Nephron (organoid): ENCODE measurements around the gene KIRREL3.

Experiments
- H3K27ac Mint-ChIP-seq, 3 experiments: 2 replicates each; pipeline ENCODE4 v1.8.0; 2020; ENCODE audit warnings: mixed read lengths in 3 of 3, mild to moderate bottlenecking in 2 of 3, moderate library complexity in 1 of 3
- H3K27me3 Mint-ChIP-seq: 2 replicates; pipeline ENCODE4 v1.8.0; 2021; ENCODE audit warnings: low read depth, mild to moderate bottlenecking, moderate library complexity, mixed read lengths
- H3K36me3 Mint-ChIP-seq: 2 replicates; pipeline ENCODE4 v1.8.0; 2020; ENCODE audit warnings: low read depth, mixed read lengths
- H3K4me1 Mint-ChIP-seq: 2 replicates; pipeline ENCODE4 v1.8.0; 2020; ENCODE audit warnings: mixed read lengths
- H3K4me3 Mint-ChIP-seq, 3 experiments: 2 replicates each; pipeline ENCODE4 v1.8.0; 2020; ENCODE audit warnings: mild to moderate bottlenecking in 3 of 3, mixed read lengths in 3 of 3, moderate library complexity in 2 of 3
- H3K9me3 Mint-ChIP-seq: 2 replicates; pipeline ENCODE4 v1.8.0; 2020; ENCODE audit warnings: mixed read lengths
- CTCF ChIP-seq, 3 experiments: fragments of 200-600 bp; sonication (generic); IDR thresholded peaks; one replicate each; pipeline ENCODE4 v1.5.0; 2021; ENCODE audit warnings: antibody characterized with exemption in 3 of 3; ENCODE audit not compliant: unreplicated experiment in 3 of 3

KIRREL3 gene

GRCh38 chr11:126676536-126676935 is 324.0 kb downstream of the KIRREL3 start:
- peaks cover 4% of the 10 kb centered on the region for H3K4me1 Mint-ChIP-seq
- no peak for TF ChIP-seq CTCF (IDR thresholded peaks at IDR 0.05; ENCODE audit: unreplicated experiment in 3 of 3)
- no peaks in the 10 kb centered on the region for H3K36me3 Mint-ChIP-seq
- H3K27me3 Mint-ChIP-seq, result peaks cover 9% of the 10 kb centered on the region
- no peak overlapping the region for H3K4me3 Mint-ChIP-seq
- peaks cover 2% of the 10 kb centered on the region for H3K9me3 Mint-ChIP-seq
- H3K27ac Mint-ChIP-seq, result no peak overlapping the region

- H3K36me3 Mint-ChIP-seq, result no peaks in the 10 kb centered on the region
- no peak overlapping the region for H3K27ac Mint-ChIP-seq
- H3K4me3 Mint-ChIP-seq, result no peak overlapping the region
- peaks cover 16% of the 10 kb centered on the region for H3K4me1 Mint-ChIP-seq
- H3K9me3 Mint-ChIP-seq, result peaks cover 5% of the 10 kb centered on the region
- no peak for TF ChIP-seq CTCF (IDR thresholded peaks at IDR 0.05; ENCODE audit: unreplicated experiment in 3 of 3)
- H3K27me3 Mint-ChIP-seq, result peaks cover 13% of the 10 kb centered on the region
Measured at GRCh38 chr11:126673319-126673718, 327.3 kb downstream of the KIRREL3 start.

GRCh38 chr11:126669416-126669815 is 331.2 kb downstream of the KIRREL3 start:
- no peaks in the 10 kb centered on the region for H3K36me3 Mint-ChIP-seq

GRCh38 chr11:126664643-126665042 is 335.9 kb downstream of the KIRREL3 start:
- no peak for TF ChIP-seq CTCF (IDR thresholded peaks at IDR 0.05; ENCODE audit: unreplicated experiment in 3 of 3)
- Mint-ChIP-seq H3K4me3 (no peak overlapping the region), H3K4me1 (peaks cover 47% of the 10 kb centered on the region), H3K27me3 (peaks cover 11% of the 10 kb centered on the region), H3K36me3 (no peaks in the 10 kb centered on the region), H3K9me3 (no peaks in the 10 kb centered on the region), H3K27ac (no peak overlapping the region)

More at GRCh38 chr11:126669416-126669815, 331.2 kb downstream of the KIRREL3 start:
- no peak overlapping the region for H3K27ac Mint-ChIP-seq
- H3K4me1 Mint-ChIP-seq, result peaks cover 21% of the 10 kb centered on the region
- TF ChIP-seq CTCF (IDR thresholded peaks at IDR 0.05; ENCODE audit: unreplicated experiment in 3 of 3), result no peak
- peaks cover 5% of the 10 kb centered on the region for H3K9me3 Mint-ChIP-seq
- H3K4me3 Mint-ChIP-seq, result no peak overlapping the region
- H3K27me3 Mint-ChIP-seq, result peaks cover 7% of the 10 kb centered on the region

- Mint-ChIP-seq H3K4me3 (no peak overlapping the region), H3K27ac (no peak overlapping the region), H3K4me1 (peaks cover 42% of the 10 kb centered on the region), H3K27me3 (peaks cover 7% of the 10 kb centered on the region), H3K36me3 (no peaks in the 10 kb centered on the region), H3K9me3 (no peaks in the 10 kb centered on the region)
- no peak for TF ChIP-seq CTCF (IDR thresholded peaks at IDR 0.05; ENCODE audit: unreplicated experiment in 3 of 3)
Measured at GRCh38 chr11:126663749-126664592, 336.6 kb downstream of the KIRREL3 start.
